Heart left ventricle (tissue), 16 donors: Measurements from ENCODE around the gene DNAH3. TPM values are rescaled to one million over a fixed set of nuclear protein-coding genes. Genes with fewer than 3 reads are reported as not detected.
"Not testable (repeated sequence)": the region's sequence is repeated elsewhere in the genome, so short reads cannot be mapped to it uniquely, and the experiment has no call there.

Source experiments
- ATAC-seq, 4 donors: fragments of 200-7000 bp; cut with Tn5 transposase; one replicate each; pipeline ENCODE4 v1.9.1; 2020 to 2022; ENCODE audit warnings: moderate library complexity in 4 of 4, mild to moderate bottlenecking in 3 of 4, moderate number of reproducible peaks in 1 of 4
- DNase-seq, 5 donors: peaks; one replicate each; pipeline ENCODE4 v3.0.0-alpha.2; 2020
- H3K27ac ChIP-seq, 12 donors: fragments of 200-600 bp; sonication (generic) in 4 of 12; one replicate each; pipeline versions ENCODE4 v1.5.0 to v1.8.0; 2016 to 2022; ENCODE audit warnings: mild to moderate bottlenecking in 2 of 12
- H3K27me3 ChIP-seq, 9 donors: fragments of 200-600 bp; sonication (generic) in 2 of 9; one replicate each; pipeline versions ENCODE4 v1.5.1 to v1.8.0; 2016 to 2022; ENCODE audit warnings: mild to moderate bottlenecking in 3 of 9
- H3K36me3 ChIP-seq, 9 donors: fragments of 200-600 bp; sonication (generic) in 2 of 9; one replicate each; pipeline versions ENCODE4 v1.5.0 to v1.8.0; 2018 to 2022; ENCODE audit warnings: mild to moderate bottlenecking in 2 of 9
- H3K4me1 ChIP-seq, 12 donors: fragments of 200-600 bp; sonication (generic) in 4 of 12; one replicate each; pipeline versions ENCODE4 v1.5.0 to v1.8.0; 2016 to 2022; ENCODE audit warnings: mild to moderate bottlenecking in 3 of 12
- H3K4me3 ChIP-seq, 12 donors: fragments of 200-600 bp; sonication (generic) in 4 of 12; one replicate each; pipeline versions ENCODE4 v1.5.0 to v1.8.0; 2017 to 2022; ENCODE audit warnings: mild to moderate bottlenecking in 9 of 12, moderate library complexity in 4 of 12
- H3K9me3 ChIP-seq, 12 donors: fragments of 200-600 bp; sonication (generic) in 4 of 12; one replicate each; pipeline versions ENCODE4 v1.5.0 to v1.8.0; 2016 to 2022; ENCODE audit warnings: mild to moderate bottlenecking in 1 of 12
- CTCF ChIP-seq, 12 donors: fragments of 200-600 bp; sonication (generic) in 4 of 12; IDR thresholded peaks; one replicate each; pipeline versions ENCODE4 v1.5.0 to v1.8.0; 2018 to 2022; ENCODE audit warnings: antibody characterized with exemption in 12 of 12, mild to moderate bottlenecking in 5 of 12
- POLR2A ChIP-seq, 2 donors: fragments of 450-650 bp; IDR thresholded peaks; one replicate each; pipeline ENCODE4 v1.6.1; 2017; ENCODE audit warnings: antibody characterized with exemption in 2 of 2, mild to moderate bottlenecking in 2 of 2, moderate library complexity in 2 of 2
- WGBS, 4 donors: extraction: QIAGEN DNeasy Blood & Tissue Kit in 2 of 4; methylation state at CpG; one replicate each; pipeline versions ENCODE4 v1.1.5 to v1.1.7; 2013 to 2018; 5-methylcytosine and 5-hydroxymethylcytosine counted together
- intact Hi-C, 10 donors: fragments of 100-400 bp; cut with DNase I; formaldehyde crosslinking; loops; one replicate each; pipeline versions ENCODE4 v1.11.1 to v1.14.2; 2022
- polyA plus RNA-seq, 2 donors: library from polyadenylated mRNA; stranded (reverse); fragments of 200-250 nt; gene quantifications; one replicate each; pipeline ENCODE4 v1.2.3, GENCODE V29; 2013
- total RNA-seq, 9 donors: library from RNA; depleted of rRNA in 2 of 9; stranded (reverse); fragments of >200 nt in 2 of 9; fragmentation: NEBNext Ultra II Directional in 3 of 9; extraction: Animal tissue kit (Norgen Biotek cat#: 25700) in 3 of 9; gene quantifications; one replicate each; pipeline versions ENCODE4 v1.1.0 to v1.2.4, GENCODE V29; 2016 to 2023
- donor health status: ischemic (EF 13 %, LVEDD 7.1; RV severe dilation, severe dysfunction).
- donor health status: healthy with polysubstance abuse.
- donor health status: DM: no; HTN: yes; CAD: no.
- donor health status: DM: no; HTN: no; CAD: no.
- donor health status: ischemic (EF 25% LVEDD 6.9; RV normal size, moderate dysfunction).
- donor health status: ischemic (EF 25% LVEDD 5.7; RV mildly dilated, moderate dysfunction).
- donor health status: healthy.
- donor health status: DM: yes; HTN: yes; CAD: no.
- donor health status: ischemic (EF 35%, LVEDD 5.7; RV mildly dilated, moderate dysfunction).
- donor health status: nonischemic (EF 11% LVEDD 7.7; RV severe dilation, severe dysfunction).
- donor health status: DM: yes; HTN: yes; CAD: no.
- donor health status: PGD.
- donor health status: ischemic (EF 29% LVEDD 5.4; RV normal size, mild dysfunction).
- donor health status: nonischemic (EF 23%, LVEDD 6.1; RV moderate dilation, normal function).

DNAH3 gene
- total and polyA plus RNA-seq, 11 donors, result 0.01 to 2.0 (median 0.87) TPM

- ATAC-seq (no peak), DNase-seq (no peak)
- TF ChIP-seq CTCF (IDR thresholded peaks at IDR 0.05) (no peak), POLR2A (IDR thresholded peaks at IDR 0.05) (no peak)
- intact Hi-C loops, result loop anchor here in 1 of 10 donors (10.0 kb wide), 1 partner anchor 73 kb away; no protein-coding TSS in a partner anchor
- H3K27ac ChIP-seq, result no peak overlapping the region
- no peak overlapping the region for H3K4me3 ChIP-seq
- no peaks in the 10 kb centered on the region for H3K36me3 ChIP-seq
- no peaks in the 10 kb centered on the region for H3K27me3 ChIP-seq
- no peaks in the 10 kb centered on the region for H3K4me1 ChIP-seq
- WGBS, 4 donors, result 81 to 86% (median 84%) methylated on average over 7 of the region's 7 CpGs
- H3K9me3 ChIP-seq, result no peaks in the 10 kb centered on the region
Measured at GRCh38 chr16:21057875-21058274, 92.8 kb downstream of the DNAH3 start.

- H3K27ac ChIP-seq, result no peak overlapping the region
- ATAC-seq (no peak), DNase-seq (no peak)
- no peaks in the 10 kb centered on the region for H3K4me1 ChIP-seq
- H3K4me3 ChIP-seq, result no peak overlapping the region
- WGBS, 4 donors, result 47 to 53% (median 52%) methylated on average over 3 of the region's 3 CpGs
- no peaks in the 10 kb centered on the region for H3K27me3 ChIP-seq
- intact Hi-C loops, result loop anchor here in 1 of 10 donors (10.0 kb wide), 1 partner anchor 72 kb away; no protein-coding TSS in a partner anchor
- TF ChIP-seq CTCF (IDR thresholded peaks at IDR 0.05) (no peak), POLR2A (IDR thresholded peaks at IDR 0.05) (no peak)
- no peaks in the 10 kb centered on the region for H3K9me3 ChIP-seq
- no peaks in the 10 kb centered on the region for H3K36me3 ChIP-seq
Measured at GRCh38 chr16:21056396-21056795, 94.2 kb downstream of the DNAH3 start.

GRCh38 chr16:21055738-21056137 is 94.9 kb downstream of the DNAH3 start:
- not testable (repeated sequence) for H3K27me3 ChIP-seq, ATAC-seq, H3K4me1 ChIP-seq, DNase-seq, H3K9me3 ChIP-seq, H3K27ac ChIP-seq, H3K36me3 ChIP-seq, H3K4me3 ChIP-seq
- intact Hi-C loops, result loop anchor here in 1 of 10 donors (10.0 kb wide), 1 partner anchor 71 kb away; no protein-coding TSS in a partner anchor
- WGBS, 4 donors, result 88 to 97% (median 93%) methylated on average over 4 of the region's 4 CpGs

GRCh38 chr16:21053590-21053989 is 97.1 kb downstream of the DNAH3 start:
- TF ChIP-seq POLR2A (IDR thresholded peaks at IDR 0.05), result no peak
- TF ChIP-seq CTCF (IDR thresholded peaks at IDR 0.05), result no peak
- DNase-seq (no peak), ATAC-seq (no peak)
- H3K4me1 ChIP-seq, result no peaks in the 10 kb centered on the region
- WGBS, 4 donors, result 80 to 95% (median 87%) methylated on average over 1 of the region's 1 CpG
- no peaks in the 10 kb centered on the region for H3K9me3 ChIP-seq
- intact Hi-C loops, result loop anchor here in 1 of 10 donors (10.0 kb wide), 1 partner anchor 69 kb away; no protein-coding TSS in a partner anchor
- no peak overlapping the region for H3K4me3 ChIP-seq
- H3K27ac ChIP-seq, result no peak overlapping the region
- no peaks in the 10 kb centered on the region for H3K27me3 ChIP-seq
- no peaks in the 10 kb centered on the region for H3K36me3 ChIP-seq

GRCh38 chr16:21048091-21048912 is 102.3 kb downstream of the DNAH3 start:
- H3K27ac ChIP-seq, H3K4me3 ChIP-seq, intact Hi-C loops, DNase-seq, H3K36me3 ChIP-seq, H3K9me3 ChIP-seq, H3K27me3 ChIP-seq, H3K4me1 ChIP-seq, ATAC-seq: not testable (repeated sequence)
- 76 to 89% (median 81%) methylated on average over 21 to 31 of the region's 31 CpGs for WGBS, 4 donors
